SK-N-SH (cell line): Measurements from ENCODE around the gene GRIP2. TPM values are rescaled to one million over a fixed set of nuclear protein-coding genes. Genes with fewer than 3 reads are reported as not detected.

ENCODE experiments used
- CTCF ChIA-PET: fragments of 300-600, 350-600 bp; formaldehyde crosslinking; extraction: SDS; loops from one replicate; lab custom pipeline; 2021; lab: Yijun Ruan, JAX
- POLR2A ChIA-PET: fragments of 350-600 bp; sonication (Branson Sonifier 250); formaldehyde crosslinking; extraction: SDS; loops from one replicate; lab custom pipeline; 2020; ENCODE audit warnings: antibody characterized with exemption, inconsistent platforms; lab: Yijun Ruan, JAX
- DNase-seq: peaks from one replicate; pipeline ENCODE4 v3.0.0; 2012
- H2AFZ ChIP-seq: fragments of 200-600 bp; sonication (generic); 2 replicates; pipeline ENCODE4 v1.8.1; 2016; ENCODE audit warnings: antibody characterized with exemption, mild to moderate bottlenecking, low read depth
- H3F3A ChIP-seq: fragments of 200-600 bp; sonication (generic); replicated peaks from 2 replicates; pipeline ENCODE3; 2016; ENCODE audit warnings: antibody characterized with exemption, mild to moderate bottlenecking; ENCODE audit not compliant: insufficient read depth
- H3K27ac ChIP-seq, 2 experiments: fragments of 200-500 bp in 1 of 2; fragments of 200-600 bp in 1 of 2; sonication (Bioruptor generic) in 1 of 2; sonication (generic), shearing (Covaris generic) in 1 of 2; 2 replicates each; pipeline versions ENCODE4 v1.5.1 to v1.6.1; 2014 to 2016; ENCODE audit warnings: low read depth in 2 of 2, inconsistent platforms in 1 of 2, low read length in 1 of 2, mild to moderate bottlenecking in 1 of 2, mixed read lengths in 1 of 2
- H3K27me3 ChIP-seq: fragments of 200-600 bp; sonication (generic), shearing (Covaris generic); 2 replicates; pipeline ENCODE4 v1.6.1; 2016; ENCODE audit warnings: mixed run types; ENCODE audit not compliant: insufficient read depth
- H3K36me3 ChIP-seq, 2 experiments: fragments of 200-500 bp in 1 of 2; fragments of 200-600 bp in 1 of 2; sonication (Bioruptor generic) in 1 of 2; sonication (generic) in 1 of 2; replicated peaks in 1 of 2; 2 replicates each; pipeline versions ENCODE3 to v1.5.1; 2014 to 2016; ENCODE audit warnings: low read length in 1 of 2, mild to moderate bottlenecking in 1 of 2; ENCODE audit not compliant: insufficient read depth in 2 of 2, control insufficient read depth in 1 of 2
- H3K4me1 ChIP-seq, 2 experiments: fragments of 200-500 bp in 1 of 2; fragments of 200-600 bp in 1 of 2; sonication (Bioruptor generic) in 1 of 2; sonication (generic), shearing (Covaris generic) in 1 of 2; 2 replicates each; pipeline versions ENCODE4 v1.5.1 to v1.6.1; 2014 to 2016; ENCODE audit warnings: low read depth in 1 of 2, low read length in 1 of 2, mixed run types in 1 of 2; ENCODE audit not compliant: insufficient read depth in 2 of 2, control insufficient read depth in 1 of 2
- H3K4me2 ChIP-seq: fragments of 200-600 bp; sonication (generic), shearing (Covaris generic); 2 replicates; pipeline ENCODE4 v1.6.1; 2017; ENCODE audit warnings: mixed run types
- H3K4me3 ChIP-seq, 2 experiments: fragments of 200-500 bp in 1 of 2; fragments of 200-600 bp in 1 of 2; sonication (Bioruptor generic) in 1 of 2; sonication (generic), shearing (Covaris generic) in 1 of 2; 2 replicates each; pipeline versions ENCODE4 v1.5.1 to v1.8.1; 2014 to 2016; ENCODE audit warnings: low read depth in 2 of 2, inconsistent platforms in 1 of 2, low read length in 1 of 2, mild to moderate bottlenecking in 1 of 2, mixed read lengths in 1 of 2, moderate library complexity in 1 of 2
- H3K79me2 ChIP-seq: fragments of 200-600 bp; sonication (generic); 2 replicates; pipeline ENCODE4 v1.8.1; 2017; ENCODE audit warnings: mild to moderate bottlenecking; ENCODE audit not compliant: insufficient read depth
- H3K9ac ChIP-seq: fragments of 200-600 bp; sonication (generic); 2 replicates; pipeline ENCODE4 v1.6.1; 2017; ENCODE audit warnings: mixed run types
- H3K9me2 ChIP-seq: fragments of 200-600 bp; sonication (generic); 2 replicates; pipeline ENCODE4 v1.6.1; 2017; ENCODE audit warnings: mixed run types
- H3K9me3 ChIP-seq: fragments of 200-600 bp; sonication (generic); 2 replicates; pipeline ENCODE4 v1.6.1; 2017; ENCODE audit warnings: mixed run types, mild to moderate bottlenecking, moderate library complexity
- H4K20me1 ChIP-seq: fragments of 200-600 bp; sonication (generic); 2 replicates; pipeline ENCODE4 v1.6.1; 2017; ENCODE audit warnings: mild to moderate bottlenecking, mixed run types; ENCODE audit not compliant: insufficient read depth
- CHD2 ChIP-seq: fragments of 150-350 bp; IDR thresholded peaks from 2 replicates; pipeline ENCODE4 v1.6.1; 2018; ENCODE audit warnings: low read length; ENCODE audit not compliant: partially characterized antibody
- CTCF ChIP-seq: fragments of 200-600 bp; sonication (generic); IDR thresholded peaks from 2 replicates; pipeline ENCODE4 v1.6.1; 2017; ENCODE audit warnings: antibody characterized with exemption, mild to moderate bottlenecking, moderate library complexity
- ELF1 ChIP-seq: IDR thresholded peaks from 2 replicates; pipeline ENCODE4 v1.4.0; 2012
- EZH2phosphoT487 ChIP-seq: fragments of 200-600 bp; sonication (generic); IDR thresholded peaks from 2 replicates; pipeline ENCODE4 v1.6.1; 2017; ENCODE audit warnings: low read depth, mixed run types, mild to moderate bottlenecking, antibody characterized with exemption, moderate library complexity, borderline replicate concordance
- FOSL2 ChIP-seq: IDR thresholded peaks from 2 replicates; pipeline ENCODE4 v1.4.0; 2012; ENCODE audit warnings: low read depth, mild to moderate bottlenecking, moderate library complexity, borderline replicate concordance
- GATA2 ChIP-seq: sonication (generic); formaldehyde crosslinking; IDR thresholded peaks from 2 replicates; pipeline ENCODE4 v1.5.0; 2020; ENCODE audit warnings: mild to moderate bottlenecking, missing genetic modification reagents
- MAX ChIP-seq: IDR thresholded peaks from 2 replicates; pipeline ENCODE4 v1.4.0; 2012; ENCODE audit warnings: low read depth
- MEF2A ChIP-seq: IDR thresholded peaks from 2 replicates; pipeline ENCODE4 v1.4.0; 2012; ENCODE audit warnings: low read depth, borderline replicate concordance
- NFIC ChIP-seq: IDR thresholded peaks from 2 replicates; pipeline ENCODE4 v1.4.0; 2012; ENCODE audit warnings: borderline replicate concordance
- PBX3 ChIP-seq: IDR thresholded peaks from 2 replicates; pipeline ENCODE4; 2012
- POLR2AphosphoS5 ChIP-seq: IDR thresholded peaks from 2 replicates; pipeline ENCODE4 v1.6.1; 2012; ENCODE audit warnings: low read depth, low read length
- RAD21 ChIP-seq: IDR thresholded peaks from 2 replicates; pipeline ENCODE4 v1.6.1; 2012; ENCODE audit warnings: mild to moderate bottlenecking, low read length
- RCOR1 ChIP-seq: fragments of 150-350 bp; IDR thresholded peaks from 2 replicates; pipeline ENCODE4 v1.6.1; 2017; ENCODE audit warnings: antibody characterized with exemption, low read length
- RXRA ChIP-seq: IDR thresholded peaks from 2 replicates; pipeline ENCODE4 v1.4.0; 2012; ENCODE audit warnings: low read depth, mild to moderate bottlenecking, borderline replicate concordance
- SIN3A ChIP-seq: IDR thresholded peaks from 2 replicates; pipeline ENCODE4 v1.6.1; 2012; ENCODE audit warnings: low read depth, mild to moderate bottlenecking, low read length, moderate library complexity, borderline replicate concordance
- SMC3 ChIP-seq: IDR thresholded peaks from 2 replicates; pipeline ENCODE4 v1.6.1; 2012; ENCODE audit warnings: low read depth, low read length, improper control_type of control experiment
- TEAD4 ChIP-seq: IDR thresholded peaks from 2 replicates; pipeline ENCODE4 v1.4.0; 2012; ENCODE audit warnings: mild to moderate bottlenecking, borderline replicate concordance; ENCODE audit not compliant: insufficient read depth
- USF1 ChIP-seq: IDR thresholded peaks from 2 replicates; pipeline ENCODE4 v1.4.0; 2012; ENCODE audit warnings: low read depth, borderline replicate concordance
- USF2 ChIP-seq: fragments of 150-350 bp; IDR thresholded peaks from 2 replicates; pipeline ENCODE4 v1.6.1; 2017; ENCODE audit warnings: antibody characterized with exemption, low read length, low read depth, borderline replicate concordance
- YY1 ChIP-seq: IDR thresholded peaks from 2 replicates; pipeline ENCODE4 v1.4.0; 2012; ENCODE audit warnings: low read depth, mild to moderate bottlenecking
- ZBTB33 ChIP-seq: IDR thresholded peaks from 2 replicates; pipeline ENCODE4 v1.4.0; 2012; ENCODE audit warnings: low read depth, borderline replicate concordance
- WGBS: methylation state at CpG from one replicate; pipeline ENCODE4 v1.1.6; 2017; ENCODE audit warnings: low lambda C conversion rate; 5-methylcytosine and 5-hydroxymethylcytosine counted together
- polyA plus RNA-seq, 3 experiments: library from polyadenylated mRNA; depleted of rRNA; stranded (reverse); fragments of >200 nt; gene quantifications; 2 replicates each; pipeline ENCODE4 v1.2.3, GENCODE V29; 2012

GRIP2 gene
- polyA plus RNA-seq, 1 of the 3 experiments (the other 2 are of a cell fraction) = 0.15 TPM

GRCh38 chr3:14536055-14536815, 3.9 kb downstream of the GRIP2 start:
- Histone ChIP-seq H3F3A (no peaks in the 10 kb centered on the region), H3K4me3 (no peak overlapping the region), H4K20me1 (no peaks in the 10 kb centered on the region), H3K27me3 (peaks cover 6% of the 10 kb centered on the region; the same call in 1 of the 2 replicates), H3K36me3 (no peaks in the 10 kb centered on the region), H2AFZ (no peak overlapping the region), H3K9me2 (no peaks in the 10 kb centered on the region), H3K4me2 (no peak overlapping the region), H3K4me1 (peaks cover 0 to 54% of the 10 kb centered on the region in 2 experiments; a peak in 1 of 4 replicates), H3K9me3 (no peaks in the 10 kb centered on the region), H3K27ac (no peak overlapping the region), H3K9ac (no peak overlapping the region), H3K79me2 (no peaks in the 10 kb centered on the region)
- CTCF ChIA-PET = interaction anchor here (1.0 to 10.1 kb wide), 5 partner anchors 12 to 385 kb away, joined by 3 to 91 read pairs (median 3); partner anchors contain the start of gene CCDC174
- 60% methylated on average over 5 of the region's 10 CpGs for WGBS
- POLR2A ChIA-PET = no interaction called here
- DNase-seq = no peak
- no peak for TF ChIP-seq NFIC
- no peak for TF ChIP-seq MAX
- no peak for TF ChIP-seq EZH2phosphoT487
- no peak for TF ChIP-seq FOSL2
- TF ChIP-seq GATA2 (CRISPR knock-in tag) = no peak
- TF ChIP-seq YY1 = no peak
- TF ChIP-seq CTCF = no peak
- TF ChIP-seq SIN3A = no peak

- 31% methylated on average over 4 of the region's 6 CpGs for WGBS
- no peak for DNase-seq
- H3K36me3 ChIP-seq = no peaks in the 10 kb centered on the region
- H3K4me3 ChIP-seq = no peak overlapping the region
- no peaks in the 10 kb centered on the region for H3K79me2 ChIP-seq
- POLR2A ChIA-PET = no interaction called here
- no peak overlapping the region for H3K4me2 ChIP-seq
- H3K4me1 ChIP-seq = peaks cover 0 to 48% of the 10 kb centered on the region in 2 experiments; a peak in 1 of 4 replicates
- no peak overlapping the region for H3K9ac ChIP-seq
- no peaks in the 10 kb centered on the region for H3K9me3 ChIP-seq
- H4K20me1 ChIP-seq = no peaks in the 10 kb centered on the region
- no peak overlapping the region for H2AFZ ChIP-seq
- H3K9me2 ChIP-seq = no peaks in the 10 kb centered on the region
- no peak overlapping the region for H3K27ac ChIP-seq
- no peaks in the 10 kb centered on the region for H3F3A ChIP-seq
- CTCF ChIA-PET = interaction anchor here (1.2 to 10.1 kb wide), 4 partner anchors 12 to 386 kb away, joined by 3 to 91 read pairs (median 28); partner anchors contain the start of gene CCDC174
- H3K27me3 ChIP-seq = peaks cover 6% of the 10 kb centered on the region; the same call in 1 of the 2 replicates
- TF ChIP-seq USF2 (no peak), RXRA (no peak), RAD21 (no peak), USF1 (no peak), TEAD4 (no peak), PBX3 (no peak), CHD2 (no peak), RCOR1 (no peak), POLR2AphosphoS5 (no peak), ZBTB33 (no peak), SMC3 (no peak), MEF2A (no peak), ELF1 (no peak)
Measured at GRCh38 chr3:14535616-14536015, 4.5 kb downstream of the GRIP2 start.
